Choroid plexus epithelial cell (primary cell): ENCODE measurements around the gene FAXC.

Experiments used
- DNase-seq: peaks from one replicate; pipeline ENCODE4 v3.0.0-alpha.2; 2010; ENCODE audit warnings: low read depth
- H3K4me3 ChIP-seq: 2 replicates; pipeline ENCODE4 v1.5.1; 2011; ENCODE audit warnings: low read depth, mild to moderate bottlenecking, control low read depth, low read length, moderate library complexity
- CTCF ChIP-seq: conservative IDR thresholded peaks from 2 replicates; pipeline ENCODE4 v1.5.1; 2011; ENCODE audit warnings: low read depth, mild to moderate bottlenecking, control low read depth, inconsistent platforms, low read length, moderate library complexity

FAXC gene

GRCh38 chr6:99349171-99350141 is at the start of gene FAXC:
TSS of gene FAXC (minus strand) at chr6:99349674. CDS start at chr6:99349372, 302 bp downstream.
- peak; percentile 21 for DNase-seq
- TF ChIP-seq CTCF = peak; percentile 30
- peak within 1 kb of the TSS; percentile 63 for H3K4me3 ChIP-seq

- DNase-seq = no peak
- TF ChIP-seq CTCF = no peak
- no peak overlapping the region for H3K4me3 ChIP-seq
Measured at GRCh38 chr6:99397287-99397686, 47.8 kb upstream of the FAXC start.

GRCh38 chr6:99393698-99394531 is 44.4 kb upstream of the FAXC start, which contains the start of gene COQ3:
TSS of gene COQ3 (minus strand) at chr6:99394195. CDS start at chr6:99394179, 16 bp downstream.
- no peak for TF ChIP-seq CTCF
- DNase-seq = peak; percentile 75
- H3K4me3 ChIP-seq = peak within 1 kb of the TSS; percentile 87

- H3K4me3 ChIP-seq = peak overlapping the region; percentile 87
- TF ChIP-seq CTCF = no peak
- peak; percentile 39 for DNase-seq
Measured at GRCh38 chr6:99393366-99393697, 43.9 kb upstream of the FAXC start.

GRCh38 chr6:99390896-99391295 is 41.4 kb upstream of the FAXC start:
- DNase-seq = no peak
- no peak for TF ChIP-seq CTCF
- H3K4me3 ChIP-seq = no peak overlapping the region

- DNase-seq = no peak
- TF ChIP-seq CTCF = no peak
- no peak overlapping the region for H3K4me3 ChIP-seq
Measured at GRCh38 chr6:99384507-99384906, 35.0 kb upstream of the FAXC start.
